Peyer's patch (tissue), 4 donors: ENCODE results near the gene MACC1. TPM values are rescaled to one million over a fixed set of nuclear protein-coding genes. Genes with fewer than 3 reads are reported as not detected.
A peak's percentile ranks its signal among the peaks of the same experiment; 100 is the strongest.
"Not testable (repeated sequence)": the region's sequence is repeated elsewhere in the genome, so short reads cannot be mapped to it uniquely, and the experiment has no call there.

Experiments used
- DNase-seq, 3 donors: peaks; one replicate each; pipeline ENCODE4 v3.0.0-alpha.2; 2017 to 2019
- H3K27ac ChIP-seq, 4 donors: fragments of 200-600 bp; sonication (generic); one replicate each; pipeline ENCODE4 v1.5.1; 2016 to 2019
- H3K27me3 ChIP-seq, 2 donors: fragments of 200-600 bp; sonication (generic); one replicate each; pipeline ENCODE4 v1.5.1; 2019
- H3K36me3 ChIP-seq, 3 donors: fragments of 200-600 bp; sonication (generic); one replicate each; pipeline ENCODE4 v1.5.1; 2016 to 2019
- H3K4me1 ChIP-seq, 4 donors: fragments of 200-600 bp; sonication (generic); one replicate each; pipeline ENCODE4 v1.5.1; 2016 to 2019
- H3K4me3 ChIP-seq, 4 donors: fragments of 200-600 bp; sonication (generic); 1 replicate in 3 of 4; 2 replicates in 1 of 4; pipeline ENCODE4 v1.5.1; 2016 to 2019; ENCODE audit warnings: mild to moderate bottlenecking in 1 of 4
- H3K9me3 ChIP-seq, 4 donors: fragments of 200-600 bp; sonication (generic); one replicate each; pipeline ENCODE4 v1.5.1; 2016 to 2019; ENCODE audit warnings: mild to moderate bottlenecking in 1 of 4
- POLR2A ChIP-seq, 2 donors: fragments of 450-650 bp; IDR thresholded peaks; one replicate each; pipeline ENCODE4 v1.5.1; 2017; ENCODE audit warnings: antibody characterized with exemption in 2 of 2, mild to moderate bottlenecking in 2 of 2, moderate library complexity in 2 of 2
- total RNA-seq, 4 donors: library from RNA; depleted of rRNA; stranded (reverse); fragments of >200 nt; gene quantifications; one replicate each; pipeline ENCODE4 v1.1.0, GENCODE V29; 2016
- TF ChIP-seq, protein P1 (sequence below), 6 experiments: fragments of 450-650 bp in 4 of 6; fragments of 200-600 bp in 2 of 6; sonication (generic) in 1 of 6; IDR thresholded peaks; one replicate each; pipeline ENCODE4 v1.5.1; 2017 to 2019; ENCODE audit warnings: antibody characterized with exemption in 6 of 6, mild to moderate bottlenecking in 3 of 6, moderate library complexity in 1 of 6

Gene MACC1
- total RNA-seq, 4 donors from 2014 or later: 25.6 to 79.4 (median 71.1) TPM

DNA sequence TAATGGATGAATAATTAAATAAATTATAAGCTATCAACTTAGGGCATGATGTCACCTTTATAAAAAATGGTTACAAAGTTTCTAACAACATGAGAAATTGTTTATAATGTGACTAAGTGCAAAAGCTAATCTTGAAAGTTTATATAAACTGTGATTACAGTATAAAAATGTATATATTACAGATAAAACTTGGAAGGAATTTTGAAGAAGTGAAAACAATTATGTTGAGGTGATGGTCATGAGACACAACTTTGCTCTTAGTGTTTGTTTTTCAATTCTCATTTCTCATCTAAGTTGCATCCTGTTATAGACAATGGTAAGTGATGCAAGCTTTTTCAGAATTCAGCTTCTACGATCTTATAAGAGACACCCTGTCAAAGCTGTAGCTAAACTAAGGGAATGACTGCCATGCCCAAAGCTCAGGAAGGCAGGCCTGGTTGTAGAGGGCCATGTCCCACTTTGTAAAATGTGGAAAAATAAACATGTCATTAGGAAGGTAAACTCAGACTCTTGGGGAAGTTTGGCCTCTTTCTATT lies 23.9 kb downstream of the MACC1 start:
- Histone ChIP-seq H3K27me3 (no peaks in the 10 kb centered on the region), H3K9me3 (no peaks in the 10 kb centered on the region), H3K36me3 (no peaks in the 10 kb centered on the region), H3K27ac (peak overlapping the region in 1 of 4 donors; percentile 21), H3K4me1 (peaks cover 0 to under 1% (median 0%) of the 10 kb centered on the region in 4 donors), H3K4me3 (no peak overlapping the region)
- no peak for DNase-seq
- TF ChIP-seq POLR2A (IDR thresholded peaks at IDR 0.05): no peak
- TF ChIP-seq, protein P1, sequence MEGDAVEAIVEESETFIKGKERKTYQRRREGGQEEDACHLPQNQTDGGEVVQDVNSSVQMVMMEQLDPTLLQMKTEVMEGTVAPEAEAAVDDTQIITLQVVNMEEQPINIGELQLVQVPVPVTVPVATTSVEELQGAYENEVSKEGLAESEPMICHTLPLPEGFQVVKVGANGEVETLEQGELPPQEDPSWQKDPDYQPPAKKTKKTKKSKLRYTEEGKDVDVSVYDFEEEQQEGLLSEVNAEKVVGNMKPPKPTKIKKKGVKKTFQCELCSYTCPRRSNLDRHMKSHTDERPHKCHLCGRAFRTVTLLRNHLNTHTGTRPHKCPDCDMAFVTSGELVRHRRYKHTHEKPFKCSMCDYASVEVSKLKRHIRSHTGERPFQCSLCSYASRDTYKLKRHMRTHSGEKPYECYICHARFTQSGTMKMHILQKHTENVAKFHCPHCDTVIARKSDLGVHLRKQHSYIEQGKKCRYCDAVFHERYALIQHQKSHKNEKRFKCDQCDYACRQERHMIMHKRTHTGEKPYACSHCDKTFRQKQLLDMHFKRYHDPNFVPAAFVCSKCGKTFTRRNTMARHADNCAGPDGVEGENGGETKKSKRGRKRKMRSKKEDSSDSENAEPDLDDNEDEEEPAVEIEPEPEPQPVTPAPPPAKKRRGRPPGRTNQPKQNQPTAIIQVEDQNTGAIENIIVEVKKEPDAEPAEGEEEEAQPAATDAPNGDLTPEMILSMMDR (IDR thresholded peaks at IDR 0.05): no peak

DNA sequence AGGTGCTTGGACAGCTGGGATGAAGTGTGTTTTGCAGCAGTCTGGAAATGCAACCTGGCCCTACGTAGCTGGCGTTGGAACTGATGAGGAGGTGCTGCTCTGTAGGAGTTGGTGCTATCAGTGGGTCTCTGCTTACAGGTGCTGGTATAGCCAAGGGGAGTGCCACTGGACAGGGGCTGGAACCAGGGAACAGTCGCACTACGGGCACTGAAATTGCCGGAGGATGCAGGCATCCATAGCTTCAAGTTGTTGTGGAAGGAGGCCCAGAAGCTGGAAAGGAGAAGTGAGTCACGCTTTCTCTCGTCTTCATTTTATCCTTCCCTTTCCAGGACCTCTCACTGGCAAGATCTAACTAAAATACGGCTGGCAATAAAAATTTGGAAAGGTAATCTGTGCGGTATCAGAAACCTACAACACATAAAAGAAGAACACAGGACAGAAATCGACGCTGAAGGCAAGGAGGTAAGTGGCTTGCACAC lies 25.8 kb downstream of the MACC1 start:
- TF ChIP-seq, protein P1 (IDR thresholded peaks at IDR 0.05): no peak
- no peak for TF ChIP-seq POLR2A (IDR thresholded peaks at IDR 0.05)
- Histone ChIP-seq H3K4me1 (no peaks in the 10 kb centered on the region), H3K4me3 (no peak overlapping the region), H3K27me3 (no peaks in the 10 kb centered on the region), H3K9me3 (no peaks in the 10 kb centered on the region), H3K27ac (peak overlapping the region in 1 of 4 donors; percentile 3), H3K36me3 (no peaks in the 10 kb centered on the region)
- no peak for DNase-seq

DNA sequence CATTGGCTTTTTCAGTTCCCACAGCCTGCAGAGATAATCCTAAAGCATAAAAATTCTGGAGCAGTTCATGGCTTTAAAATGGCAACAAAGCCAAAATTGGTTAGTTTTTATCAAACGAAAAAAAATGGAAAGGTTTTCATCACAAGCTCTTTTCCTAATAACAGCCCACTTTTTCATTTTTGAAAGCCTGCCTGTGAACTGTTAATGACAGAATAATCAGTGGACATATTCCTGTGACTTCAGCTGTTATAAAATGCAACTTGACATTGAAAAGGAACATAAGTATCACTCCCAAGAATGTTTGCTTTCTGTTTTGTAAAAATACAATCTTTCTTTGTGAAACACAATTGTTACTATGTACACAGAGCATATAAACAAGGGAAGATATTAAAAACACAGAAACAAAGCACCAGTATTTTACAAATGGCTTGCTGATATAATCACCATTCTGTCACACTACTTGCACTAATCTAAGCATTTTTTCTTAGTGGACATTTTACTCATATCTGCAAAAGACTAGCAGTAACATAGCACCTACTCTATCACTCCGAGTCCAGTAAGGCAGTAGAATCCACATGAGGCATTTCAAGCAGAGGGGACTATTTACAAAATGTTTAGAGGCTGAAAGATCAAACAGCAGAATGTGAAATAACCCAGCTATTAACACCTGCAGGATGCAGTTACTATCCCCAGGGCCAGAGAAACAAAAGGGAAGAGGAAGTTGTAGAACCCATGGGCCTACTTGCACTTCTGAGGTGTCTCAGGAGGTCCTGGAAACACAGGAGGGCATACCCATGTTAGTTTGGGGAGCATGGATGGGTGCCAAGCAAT lies 26.4 kb downstream of the MACC1 start:
- H3K27ac ChIP-seq: peak overlapping the region in 2 of 4 donors; percentile 3 to 20

DNA sequence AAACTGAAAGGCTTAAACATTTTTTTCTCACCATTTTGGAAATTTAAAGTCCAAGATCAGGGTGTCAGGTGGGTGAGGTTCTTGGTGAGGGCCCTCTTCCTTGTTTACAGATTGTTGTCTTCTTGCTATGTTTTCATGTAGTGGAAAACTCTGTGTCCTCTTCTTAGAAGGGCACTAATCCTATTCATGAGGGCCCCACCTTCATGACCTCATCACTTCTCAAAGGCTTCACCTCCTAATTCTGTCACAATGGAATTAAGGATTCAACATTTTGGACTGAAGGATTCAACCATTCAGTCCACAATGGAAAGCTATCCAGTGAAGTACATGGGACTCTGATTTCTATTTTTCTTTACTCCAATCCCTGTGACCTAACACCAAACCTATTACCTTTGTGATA lies 27.3 kb downstream of the MACC1 start:
- H3K4me1 ChIP-seq: no peaks in the 10 kb centered on the region
- no peak for DNase-seq
- no peak overlapping the region for H3K4me3 ChIP-seq
- no peaks in the 10 kb centered on the region for H3K27me3 ChIP-seq
- no peaks in the 10 kb centered on the region for H3K9me3 ChIP-seq
- no peak for TF ChIP-seq POLR2A (IDR thresholded peaks at IDR 0.05)
- TF ChIP-seq, protein P1 (IDR thresholded peaks at IDR 0.05): no peak
- no peak overlapping the region for H3K27ac ChIP-seq
- no peaks in the 10 kb centered on the region for H3K36me3 ChIP-seq

More for the DNA sequence above, 26.4 kb downstream of the MACC1 start:
- Histone ChIP-seq H3K27me3 (no peaks in the 10 kb centered on the region), H3K9me3 (no peaks in the 10 kb centered on the region), H3K4me1 (no peaks in the 10 kb centered on the region), H3K4me3 (no peak overlapping the region), H3K36me3 (no peaks in the 10 kb centered on the region)
- no peak for DNase-seq
- TF ChIP-seq, protein P1 (IDR thresholded peaks at IDR 0.05): no peak
- TF ChIP-seq POLR2A (IDR thresholded peaks at IDR 0.05): no peak

DNA sequence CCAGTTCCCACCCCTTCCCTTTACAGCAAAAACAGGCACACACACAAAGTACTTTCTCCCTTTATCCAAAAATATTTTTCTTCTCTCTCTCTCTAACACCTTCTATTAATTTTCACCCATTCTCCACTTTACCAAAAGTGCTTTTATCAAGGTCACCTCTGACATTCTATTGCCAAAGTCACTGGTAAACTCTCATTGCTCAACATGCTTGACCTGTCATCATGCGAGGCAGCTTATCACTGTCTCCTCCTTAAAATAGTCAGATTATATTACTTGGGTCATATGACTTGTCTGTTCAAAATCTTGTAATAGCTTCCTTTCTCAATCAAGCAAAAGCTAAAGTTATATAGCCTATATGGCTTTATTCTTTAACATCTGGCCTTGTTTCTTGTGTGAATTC lies 28.6 kb downstream of the MACC1 start:
- no peaks in the 10 kb centered on the region for H3K27me3 ChIP-seq
- no peak for DNase-seq
- H3K27ac ChIP-seq: no peak overlapping the region
- TF ChIP-seq POLR2A (IDR thresholded peaks at IDR 0.05): no peak
- TF ChIP-seq, protein P1 (IDR thresholded peaks at IDR 0.05): no peak
- no peak overlapping the region for H3K4me3 ChIP-seq
- no peaks in the 10 kb centered on the region for H3K36me3 ChIP-seq
- no peaks in the 10 kb centered on the region for H3K9me3 ChIP-seq
- H3K4me1 ChIP-seq: no peaks in the 10 kb centered on the region

DNA sequence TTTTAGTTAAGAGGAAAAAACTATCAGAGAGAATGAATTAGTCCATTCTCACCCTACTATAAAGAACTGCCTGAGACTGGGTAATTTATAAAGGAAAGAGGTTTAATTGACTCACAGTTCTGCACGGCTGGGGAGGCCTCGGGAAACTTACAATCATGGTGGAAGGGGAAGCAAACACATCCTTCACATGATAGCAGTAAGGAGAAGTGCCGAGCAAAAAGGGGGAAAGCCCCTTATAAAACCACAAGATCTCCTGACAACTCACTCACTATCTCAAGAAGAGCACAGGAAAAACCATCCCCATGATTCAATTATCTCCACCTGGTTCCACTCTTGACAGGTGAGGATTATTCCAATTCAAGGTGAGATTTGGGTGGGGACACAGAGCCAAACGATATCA lies 29.3 kb downstream of the MACC1 start:
- H3K27ac ChIP-seq, H3K36me3 ChIP-seq, H3K27me3 ChIP-seq, H3K4me3 ChIP-seq, DNase-seq, H3K4me1 ChIP-seq, H3K9me3 ChIP-seq: not testable (repeated sequence)
